Femur (tissue), 1 donor: ENCODE measurements around the gene KRT4.
"Not testable (repeated sequence)": the region's sequence is repeated elsewhere in the genome, so short reads cannot be mapped to it uniquely, and the experiment has no call there.

Experiments
- DNase-seq: peaks from one replicate; pipeline ENCODE4 v3.0.0-alpha.2; 2017

The KRT4 gene

DNA sequence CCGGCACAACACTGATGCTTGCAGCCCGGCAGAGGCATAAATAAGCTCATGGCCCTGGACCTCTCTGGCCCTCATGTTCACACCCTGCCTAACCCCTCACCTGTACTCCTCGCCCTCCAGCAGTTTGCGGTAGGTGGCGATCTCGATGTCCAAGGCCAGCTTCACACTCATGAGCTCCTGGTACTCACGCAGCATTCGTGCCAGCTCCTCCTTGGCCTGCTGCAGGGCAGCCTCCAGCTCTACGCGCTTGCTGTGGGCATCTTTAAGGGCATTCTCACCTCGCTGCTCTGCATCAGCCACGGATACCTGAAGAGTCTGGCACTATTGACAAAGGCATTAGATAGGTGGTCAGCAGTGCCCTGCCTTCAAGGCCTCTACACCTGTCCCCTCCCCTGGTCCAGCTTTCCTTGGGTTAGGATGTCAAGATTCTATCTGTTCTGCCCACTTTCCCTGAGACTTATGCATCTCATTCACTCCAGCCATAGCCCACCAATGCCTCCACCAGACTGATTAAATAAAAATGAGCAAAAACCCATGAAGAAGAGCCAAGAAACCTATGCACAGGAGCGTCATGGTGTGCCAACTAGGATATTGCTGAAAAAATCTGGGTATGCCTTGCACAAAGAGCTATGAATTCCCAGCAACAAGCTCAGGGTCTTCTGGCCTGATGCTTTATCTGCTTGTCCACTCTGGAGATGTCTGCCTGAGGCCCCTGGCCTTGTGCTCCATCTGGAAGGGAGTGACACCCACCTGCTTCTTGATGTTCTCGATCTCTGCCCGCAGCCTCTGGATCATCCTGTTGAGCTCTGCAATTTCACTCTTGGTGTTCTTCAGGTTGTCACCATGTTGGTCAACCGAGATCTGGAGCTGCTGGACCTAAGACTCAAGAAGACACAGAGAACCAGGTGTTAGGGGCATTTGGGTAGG is 6.1 kb downstream of the KRT4 start:
- no peak for DNase-seq

DNA sequence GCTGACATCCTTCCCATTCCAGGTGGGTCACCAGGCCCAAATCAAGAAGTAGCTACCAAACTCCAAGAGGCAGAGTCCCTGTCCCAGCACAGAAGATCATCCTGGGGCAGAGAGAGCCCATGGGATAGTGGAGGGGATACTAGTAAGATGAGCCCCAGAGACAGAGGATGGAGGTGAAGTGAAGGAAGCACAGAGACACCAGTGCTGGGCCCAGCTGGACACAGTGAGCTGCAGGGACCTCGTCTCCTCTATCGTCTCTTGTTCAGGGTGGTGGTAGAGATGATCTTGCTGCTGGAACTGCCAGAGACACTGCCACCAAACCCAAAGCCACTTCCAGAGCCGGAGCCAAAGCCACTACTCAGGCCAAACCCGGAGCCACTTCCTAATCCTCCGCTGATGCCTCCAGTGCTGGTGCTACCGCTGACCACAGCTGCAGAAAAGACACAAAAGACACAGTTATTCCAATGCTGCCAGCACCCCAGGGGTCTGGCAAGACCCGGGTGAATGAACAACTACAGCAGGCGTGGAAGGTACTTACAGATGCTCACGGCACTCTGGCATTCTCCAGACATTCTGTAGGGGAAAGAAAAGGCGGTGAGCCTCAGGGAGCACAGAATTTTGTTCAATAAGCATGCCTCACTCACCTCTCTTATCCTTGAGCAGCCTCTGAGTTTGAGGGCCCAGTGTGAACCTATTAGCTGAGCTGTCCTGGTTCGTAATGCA is 6.9 kb downstream of the KRT4 start:
- DNase-seq, result no peak

DNA sequence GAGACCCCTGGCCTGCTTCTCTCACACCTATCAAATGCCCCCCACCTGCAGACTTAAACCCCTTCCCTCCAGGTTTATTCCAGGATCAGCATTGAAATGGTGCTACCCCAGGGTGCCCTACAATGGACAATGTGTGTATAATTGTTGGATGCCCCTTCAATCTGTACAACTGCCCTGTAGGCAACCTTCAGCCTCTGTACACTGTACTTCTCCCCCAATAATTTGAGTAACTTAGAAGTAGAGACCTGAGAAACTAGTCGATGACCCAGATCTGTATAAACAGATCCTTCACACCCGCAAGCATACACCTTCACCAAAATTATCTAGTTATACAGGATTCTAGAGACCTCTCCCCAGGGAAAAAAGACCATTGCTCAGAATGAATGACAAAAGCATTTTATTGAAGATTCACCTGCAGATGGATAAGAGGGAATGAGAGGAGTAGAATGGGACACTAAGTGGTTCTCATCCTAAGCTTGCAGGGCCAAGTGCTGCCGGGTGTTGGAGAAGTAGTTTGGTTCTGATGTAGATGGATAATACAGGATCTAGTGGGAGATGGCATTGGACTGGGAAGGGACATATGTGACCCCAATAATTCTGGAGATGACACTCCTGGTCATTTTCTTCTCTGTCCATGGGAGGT is 7.6 kb downstream of the KRT4 start:
- DNase-seq, result no peak

GRCh38 chr12:52805739-52806138 is 8.2 kb downstream of the KRT4 start:
- no peak for DNase-seq

DNA sequence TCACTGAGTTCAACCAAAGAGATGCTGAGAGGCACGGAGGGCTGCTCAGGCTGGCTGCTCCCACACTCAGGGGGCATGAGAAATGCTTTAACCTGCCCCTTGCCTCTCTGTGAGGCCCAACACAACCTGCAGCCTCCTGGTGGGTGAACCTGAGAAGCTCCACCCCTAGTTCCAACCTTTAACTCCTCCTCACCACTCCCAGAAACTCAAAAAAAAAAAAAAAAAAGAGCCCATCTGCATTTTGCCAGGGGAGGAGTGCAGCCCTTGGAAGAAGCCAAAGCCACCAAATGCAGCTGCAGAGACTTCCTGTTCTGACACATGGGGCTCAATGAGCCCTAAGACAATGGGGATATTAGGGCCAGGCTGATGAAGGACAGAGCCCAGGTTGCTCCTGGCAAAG is 8.9 kb downstream of the KRT4 start:
- DNase-seq, result no peak

DNA sequence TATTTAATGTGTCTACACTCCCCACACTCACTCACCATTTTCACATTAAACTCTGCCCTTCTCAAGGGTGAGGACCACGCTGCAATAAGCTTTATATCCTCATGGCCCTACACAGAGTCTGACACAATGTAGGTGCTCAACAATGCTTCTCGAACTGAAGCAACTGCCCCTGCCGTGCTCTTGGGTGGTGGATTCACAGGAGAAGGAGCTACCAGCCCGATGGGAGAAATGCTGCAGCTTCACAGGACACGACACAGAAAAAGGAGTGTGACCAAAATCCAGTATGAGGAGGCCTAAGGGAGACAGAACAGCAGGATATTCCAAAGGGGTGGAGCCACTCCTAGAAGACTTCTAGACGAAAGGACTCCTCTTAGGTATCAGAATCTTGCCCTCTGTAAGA is 11.5 kb downstream of the KRT4 start:
- no peak for DNase-seq

- no peak for DNase-seq
Observed at GRCh38 chr12:52801773-52802172, 12.1 kb downstream of the KRT4 start.

- DNase-seq, result no peak
Observed at GRCh38 chr12:52800259-52800917, 13.5 kb downstream of the KRT4 start.

DNA sequence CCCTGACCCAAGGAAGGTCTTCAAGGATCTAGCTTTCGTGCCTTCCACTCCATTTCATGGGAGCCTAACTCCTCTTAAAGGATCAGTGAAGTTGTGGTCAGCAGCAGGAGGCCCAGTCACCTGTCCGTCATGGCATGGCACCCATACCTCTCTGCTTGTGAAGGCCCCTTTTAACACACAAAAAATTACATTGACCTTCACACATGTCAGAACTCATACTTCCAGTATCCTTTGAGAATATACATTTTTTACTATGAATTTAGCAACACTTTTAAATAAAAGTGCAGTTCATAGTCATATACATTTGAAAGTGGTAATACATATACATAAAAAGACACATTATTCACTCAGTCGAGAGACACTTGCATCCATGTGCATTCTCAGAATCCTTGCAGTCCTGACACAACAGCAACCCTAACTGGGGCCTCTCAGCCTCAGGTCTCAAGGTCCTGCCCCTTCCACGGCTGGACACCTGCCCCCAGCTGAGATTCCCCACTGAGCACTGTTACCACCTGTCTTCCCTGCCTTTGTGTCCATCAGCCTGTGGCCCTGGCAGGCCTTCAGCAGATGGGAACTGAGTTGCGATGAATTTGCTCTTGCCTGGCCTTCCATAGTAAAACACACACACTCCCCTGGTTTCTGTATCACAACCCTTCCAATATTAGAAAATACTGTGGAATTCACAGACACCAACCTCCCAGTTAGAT is 14.3 kb downstream of the KRT4 start:
- DNase-seq, result no peak

- DNase-seq, result no peak
Observed at GRCh38 chr12:52798671-52799504, 15.0 kb downstream of the KRT4 start.

GRCh38 chr12:52798003-52798670 is 15.8 kb downstream of the KRT4 start:
- DNase-seq, result no peak

DNA sequence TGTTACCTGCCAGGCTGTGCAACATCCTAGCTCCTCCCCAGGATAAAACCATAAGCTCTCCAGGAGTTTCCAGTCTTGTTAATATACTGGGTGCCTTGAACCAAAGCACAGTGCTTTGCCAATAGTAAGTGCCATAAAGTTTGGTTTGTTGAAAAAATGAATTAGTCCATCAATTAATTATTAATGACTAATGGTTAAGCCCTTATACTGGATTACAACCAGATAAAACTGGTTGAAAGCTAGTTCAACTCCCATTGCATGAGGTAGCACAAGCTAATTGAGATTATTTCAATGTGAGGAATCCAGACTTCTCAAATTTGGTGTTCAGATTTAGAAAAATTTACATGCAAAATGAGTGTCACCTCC is 16.4 kb downstream of the KRT4 start:
- no peak for DNase-seq

DNA sequence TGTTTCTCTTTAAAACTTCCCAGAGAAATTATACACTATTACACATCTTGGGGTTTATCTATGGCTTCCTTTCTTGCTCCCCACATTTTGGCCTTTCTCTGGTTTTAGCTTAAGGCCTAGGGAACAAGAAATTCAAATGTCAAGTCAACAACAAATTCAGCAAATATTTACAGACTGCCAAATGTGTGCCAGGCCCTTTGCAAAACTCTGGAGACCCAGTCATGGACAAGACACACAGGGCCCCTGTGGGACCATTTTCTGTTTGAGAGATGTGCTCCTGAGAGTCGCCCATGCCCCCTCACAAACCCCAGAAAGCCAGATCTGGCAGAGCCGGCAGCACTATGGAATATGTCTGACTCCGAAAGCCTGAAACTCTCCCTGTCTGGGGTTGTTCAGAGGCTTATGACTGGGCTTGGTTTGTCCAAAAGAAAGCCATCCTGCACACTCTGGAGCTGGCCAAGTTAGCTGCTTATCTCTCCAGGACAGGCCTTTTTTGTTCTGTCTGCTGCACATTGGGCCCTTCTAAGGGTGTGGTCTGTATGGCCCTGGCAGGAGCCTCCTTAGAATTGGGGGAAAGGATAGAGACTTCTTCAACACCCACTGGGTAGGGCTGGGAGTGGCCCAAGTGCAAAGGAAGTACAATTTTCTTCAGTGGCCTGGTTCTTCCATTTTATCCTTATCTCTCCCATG is 16.9 kb downstream of the KRT4 start:
- no peak for DNase-seq

GRCh38 chr12:52796429-52796794 is 17.5 kb downstream of the KRT4 start:
- DNase-seq, result no peak

GRCh38 chr12:52795694-52796428 is 18.1 kb downstream of the KRT4 start, which contains the start of gene KRT3:
Gene KRT3 (minus strand): TSS chr12:52796117. CDS start chr12:52796042, 75 bp downstream.
- no peak for DNase-seq

GRCh38 chr12:52795332-52795674 is 18.6 kb downstream of the KRT4 start:
- not testable (repeated sequence) for DNase-seq

DNA sequence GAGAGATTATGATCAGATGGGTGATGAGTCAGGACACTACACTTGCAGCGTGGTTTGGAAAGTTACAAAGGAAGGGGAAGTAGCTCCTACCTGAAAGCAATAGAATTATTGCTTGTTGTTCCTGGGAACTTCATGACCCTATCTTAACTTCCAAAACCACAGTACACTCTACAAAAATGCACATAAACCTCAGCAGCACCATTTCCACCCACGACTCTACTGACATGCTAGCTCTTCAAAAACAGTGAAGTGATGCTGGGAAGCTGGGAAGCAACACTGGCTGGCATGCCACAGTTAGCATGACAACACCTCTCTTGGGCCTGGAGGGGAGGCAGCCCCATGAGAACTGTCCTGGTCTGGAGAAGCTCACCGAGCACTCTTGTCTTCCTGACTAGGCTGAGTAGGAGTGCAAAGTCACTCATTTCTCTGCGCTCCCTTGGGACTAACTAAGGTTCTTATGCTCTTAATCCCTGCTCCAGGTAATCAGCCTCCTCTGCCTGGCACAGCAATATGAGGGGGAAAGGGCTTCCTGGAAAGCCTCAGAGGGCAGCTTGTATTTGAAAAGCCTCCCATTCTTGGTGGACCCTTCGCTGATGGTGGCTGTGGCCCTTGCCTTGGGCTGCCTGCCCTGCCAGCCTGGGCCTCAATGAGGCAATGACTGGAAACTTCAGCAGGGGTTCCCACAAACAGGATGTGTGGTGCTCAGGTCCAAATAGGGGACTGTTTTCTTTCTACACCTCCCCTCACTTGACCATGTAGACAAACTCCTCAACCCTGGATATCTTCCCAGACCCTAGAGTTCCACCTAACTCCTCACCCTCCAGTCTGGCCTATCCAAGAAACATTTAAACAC is 19.2 kb downstream of the KRT4 start:
- no peak for DNase-seq

DNA sequence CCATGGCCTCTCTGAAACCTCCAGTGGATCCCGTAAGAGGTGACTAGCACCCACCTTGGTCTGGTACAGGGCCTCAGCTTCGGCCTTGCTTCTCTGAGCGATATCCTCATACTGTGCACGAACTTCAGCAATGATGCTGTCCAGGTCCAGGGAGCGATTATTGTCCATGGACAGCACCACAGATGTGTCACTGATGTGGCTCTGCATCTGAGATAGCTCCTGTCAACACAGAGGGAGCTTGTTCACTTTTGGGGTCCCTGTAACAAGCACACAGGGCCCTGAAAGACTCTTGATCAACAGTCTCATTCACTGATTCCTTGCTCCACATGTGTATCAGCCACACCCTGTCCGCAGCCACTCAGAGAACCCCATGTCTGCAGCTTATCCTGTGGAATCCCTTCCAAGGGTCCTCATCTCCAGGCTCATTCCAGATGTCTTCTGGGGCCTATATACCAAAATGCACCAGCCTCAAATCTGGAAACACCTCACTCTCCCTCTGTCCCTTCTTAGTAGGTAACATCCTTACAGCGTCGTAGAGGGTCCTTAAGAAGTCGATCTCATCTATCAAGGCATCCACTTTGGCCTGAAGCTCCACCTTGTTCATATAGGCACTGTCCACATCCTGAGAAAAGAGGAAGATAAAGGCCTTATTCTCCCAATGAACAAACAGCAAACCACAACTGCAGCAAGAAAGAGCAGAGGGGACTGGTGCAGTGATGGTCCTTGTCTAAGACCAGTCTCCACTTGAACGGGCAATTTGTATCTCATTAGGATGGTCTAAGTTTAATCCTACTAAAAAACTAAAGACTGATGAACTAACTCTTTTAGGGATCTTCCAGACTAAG is 21.5 kb downstream of the KRT4 start:
- no peak for DNase-seq
